K562 (cell line): ENCODE data around the gene TRIAP1. TPM values are rescaled to one million over a fixed set of nuclear protein-coding genes. Genes with fewer than 3 reads are reported as not detected.

ENCODE experiments used
- ARID1B ChIP-seq: fragments of 450-650 bp; IDR thresholded peaks from 2 replicates; pipeline ENCODE4 v1.6.1; 2016; ENCODE audit warnings: antibody characterized with exemption, mild to moderate bottlenecking, inconsistent platforms
- BCL6 ChIP-seq: fragments of 250-450 bp; sonication (Bioruptor Pico); IDR thresholded peaks from 2 replicates; pipeline ENCODE4 v1.4.0; 2020
- DEAF1 ChIP-seq: fragments of 450-650 bp; formaldehyde crosslinking; IDR thresholded peaks from 2 replicates; pipeline ENCODE4 v1.4.0; 2020; ENCODE audit warnings: mild to moderate bottlenecking, moderate library complexity
- ELK1 ChIP-seq: sonication (generic); formaldehyde crosslinking; IDR thresholded peaks from 2 replicates; pipeline ENCODE4 v1.8.1; 2022; ENCODE audit warnings: missing genetic modification reagents
- MEF2D ChIP-seq: conservative IDR thresholded peaks from 2 replicates; pipeline ENCODE4 v1.6.1; 2016; ENCODE audit warnings: low read depth, missing genetic modification characterization, missing compliant biosample characterization
- MXD1 ChIP-seq: fragments of 250-450 bp; sonication (Bioruptor Pico); IDR thresholded peaks from 2 replicates; pipeline ENCODE4 v1.8.0; 2021; ENCODE audit warnings: borderline replicate concordance, mild to moderate bottlenecking, moderate library complexity; ENCODE audit not compliant: poor library complexity, severe bottlenecking
- NR2C2 ChIP-seq, 2 experiments: fragments of 200-800 bp in 1 of 2; sonication (Bioruptor generic) in 1 of 2; sonication (generic) in 1 of 2; formaldehyde crosslinking in 1 of 2; IDR thresholded peaks; 2 replicates each; pipeline versions ENCODE4 v1.6.1 to v1.8.0; 2016 to 2022; ENCODE audit warnings: mild to moderate bottlenecking in 1 of 2, missing compliant biosample characterization in 1 of 2, missing genetic modification characterization in 1 of 2, missing genetic modification reagents in 1 of 2
- RUNX1 ChIP-seq: sonication (generic); IDR thresholded peaks from 2 replicates; pipeline ENCODE4 v1.6.1; 2016; ENCODE audit warnings: antibody characterized with exemption, low read depth
- SETDB1 ChIP-seq: IDR thresholded peaks from one replicate; pipeline ENCODE4 v1.6.1; 2012; ENCODE audit warnings: low read length, control low read depth, inconsistent platforms
- SMAD2 ChIP-seq: fragments of 150-350 bp; IDR thresholded peaks from 2 replicates; pipeline ENCODE4 v1.6.1; 2014; ENCODE audit warnings: low read depth, mild to moderate bottlenecking, low read length
- SNIP1 ChIP-seq: fragments of 450-650 bp; IDR thresholded peaks from 2 replicates; pipeline ENCODE4 v1.7.1; 2017; ENCODE audit warnings: low read depth, mild to moderate bottlenecking
- SNRNP70 ChIP-seq: fragments of 200-400 bp; formaldehyde crosslinking; optimal IDR thresholded peaks from 2 replicates; pipeline ENCODE3; 2017; ENCODE audit warnings: low read depth, low read length
- STAT5A ChIP-seq: IDR thresholded peaks from 2 replicates; pipeline ENCODE4 v1.6.1; 2012; ENCODE audit warnings: low read length, inconsistent platforms, borderline replicate concordance
- TAF15 ChIP-seq: fragments of 200-400 bp; formaldehyde crosslinking; IDR thresholded peaks from 2 replicates; pipeline ENCODE4 v1.6.1; 2017; ENCODE audit warnings: mild to moderate bottlenecking, low read depth, low read length, moderate library complexity
- TEAD4 ChIP-seq, 2 experiments: sonication (generic) in 1 of 2; formaldehyde crosslinking in 1 of 2; IDR thresholded peaks; 2 replicates each; pipeline versions ENCODE4 v1.6.1 to v1.8.0; 2012 to 2022; ENCODE audit warnings: borderline replicate concordance in 1 of 2, inconsistent platforms in 1 of 2, low read length in 1 of 2, mild to moderate bottlenecking in 1 of 2, missing genetic modification reagents in 1 of 2
- ZFP30 ChIP-seq: fragments of 250-450 bp; sonication (Bioruptor Pico); IDR thresholded peaks from 2 replicates; pipeline ENCODE4 v1.8.0; 2022; ENCODE audit warnings: moderate library complexity, mild to moderate bottlenecking, inconsistent platforms, borderline replicate concordance
- ZNF23 ChIP-seq: fragments of 250-450 bp; sonication (Bioruptor Pico); IDR thresholded peaks from 2 replicates; pipeline ENCODE4 v1.4.0; 2020; ENCODE audit warnings: mild to moderate bottlenecking
- ZNF316 ChIP-seq: fragments of 450-650 bp; IDR thresholded peaks from 2 replicates; pipeline ENCODE4 v1.6.1; 2016
- ZNF431 ChIP-seq: sonication (generic); formaldehyde crosslinking; IDR thresholded peaks from 2 replicates; pipeline ENCODE4 v1.8.0; 2022; ENCODE audit warnings: mild to moderate bottlenecking, missing genetic modification reagents
- ZNF589 ChIP-seq: fragments of 200-800 bp; sonication (Bioruptor generic); IDR thresholded peaks from 2 replicates; pipeline ENCODE4 v1.6.1; 2016; ENCODE audit warnings: low read depth, missing genetic modification characterization, missing compliant biosample characterization
- ZNF644 ChIP-seq: fragments of 200-800 bp; sonication (Bioruptor generic); IDR thresholded peaks from 2 replicates; pipeline ENCODE4 v1.6.1; 2016; ENCODE audit warnings: low read depth, missing genetic modification characterization, missing compliant biosample characterization
- ZNF699 ChIP-seq: fragments of 250-450 bp; sonication (Bioruptor Pico); IDR thresholded peaks from 2 replicates; pipeline ENCODE4 v1.8.0; 2021; ENCODE audit warnings: mild to moderate bottlenecking, moderate library complexity; ENCODE audit not compliant: insufficient replicate concordance
- ZNF77 ChIP-seq: fragments of 250-450 bp; sonication (Bioruptor Pico); IDR thresholded peaks from 2 replicates; pipeline ENCODE4 v1.5.0; 2020
- polyA plus RNA-seq, 8 experiments: library from polyadenylated mRNA; depleted of rRNA in 4 of 8; stranded (reverse) in 5 of 8; unstranded in 3 of 8; fragments of >200 nt; fragmentation: Nextera tagmentation in 2 of 8; fragmentation: Illumina TruSeq in 1 of 8; extraction: Ambion mirVana in 2 of 8; extraction: Trizol in 1 of 8; gene quantifications; 2 replicates each; pipeline versions ENCODE4 v1.2.1 to v1.2.3, GENCODE V29; 2011 to 2014; ENCODE audit warnings: inconsistent platforms in 1 of 8, missing spikeins in 1 of 8
- total RNA-seq, 7 experiments: library from RNA; depleted of rRNA in 6 of 7; stranded (reverse); fragments of >200 nt in 6 of 7; fragmentation: Illumina TruSeq in 2 of 7; extraction: Trizol in 2 of 7; gene quantifications; 2 replicates each; pipeline versions ENCODE4 v1.2.1 to v1.2.3, GENCODE V29; 2011 to 2021; ENCODE audit warnings: low replicate concordance in 1 of 7

The TRIAP1 gene
- total and polyA plus RNA-seq, 9 of the 15 experiments (the other 6 are each of a cell fraction or from before 2014, with no cell fraction given), result 37.3 to 354 (median 65.4) TPM

- TF ChIP-seq ZNF589 (CRISPR knock-in tag) (no peak), ZNF23 (CRISPR knock-in tag) (no peak), STAT5A (peak; percentile 38; the same call in 1 of the 2 replicates), ELK1 (CRISPR knock-in tag) (no peak), DEAF1 (CRISPR knock-in tag) (no peak), BCL6 (CRISPR knock-in tag) (no peak), RUNX1 (no peak), SETDB1 (no peak), ZNF77 (CRISPR knock-in tag) (no peak), ZFP30 (CRISPR knock-in tag) (no peak), ARID1B (peak; percentile 89), ZNF316 (no peak), SNIP1 (no peak), NR2C2 (CRISPR knock-in tag; IDR thresholded peaks at IDR 0.05) (no peak), NR2C2 (tag; IDR thresholded peaks at IDR 0.05) (no peak), SMAD2 (no peak), ZNF699 (CRISPR knock-in tag) (no peak), SNRNP70 (no peak), ZNF644 (tag) (no peak), MEF2D (tag) (peak; percentile 84), ZNF431 (no peak), MXD1 (CRISPR knock-in tag) (no peak), TEAD4 (IDR thresholded peaks at IDR 0.05; ENCODE audit: low read length) (peak; percentile 87), TEAD4 (CRISPR knock-in tag; IDR thresholded peaks at IDR 0.05; ENCODE audit: borderline replicate concordance) (no peak), TAF15 (no peak)
Measured at GRCh38 chr12:120481022-120481767, 35.0 kb upstream of the TRIAP1 start (continued).
